HG02759 (cell line): Measurements from ENCODE around the gene PSORS1C2.
"Not testable (repeated sequence)": the region's sequence is repeated elsewhere in the genome, so short reads cannot be mapped to it uniquely, and the experiment has no call there.

Source experiments
- ATAC-seq: cut with Tn5 transposase; IDR thresholded peaks from one replicate; pipeline ENCODE4 v1.9.1; 2021; ENCODE audit warnings: mild to moderate bottlenecking, moderate library complexity; ENCODE audit not compliant: unreplicated experiment

Gene PSORS1C2

GRCh38 chr6:31138982-31139381, at the start of gene PSORS1C2:
Gene PSORS1C2 (minus strand): TSS chr6:31139066. CDS start chr6:31139026, 40 bp downstream.
- ATAC-seq, result no peak

GRCh38 chr6:31187780-31188194, 48.9 kb upstream of the PSORS1C2 start:
- no peak for ATAC-seq

GRCh38 chr6:31186052-31186734, 47.3 kb upstream of the PSORS1C2 start:
- no peak for ATAC-seq

GRCh38 chr6:31185695-31186051, 46.8 kb upstream of the PSORS1C2 start:
- ATAC-seq, result not testable (repeated sequence)

GRCh38 chr6:31183859-31184258, 45.0 kb upstream of the PSORS1C2 start:
- ATAC-seq, result not testable (repeated sequence)

- not testable (repeated sequence) for ATAC-seq
These were observed 44.4 kb upstream of the PSORS1C2 start for GRCh38 chr6:31183287-31183686.

GRCh38 chr6:31180500-31180899, 41.6 kb upstream of the PSORS1C2 start:
- ATAC-seq, result no peak

GRCh38 chr6:31179896-31180295, 41.0 kb upstream of the PSORS1C2 start:
- no peak for ATAC-seq

- no peak for ATAC-seq
These were observed 40.1 kb upstream of the PSORS1C2 start for GRCh38 chr6:31179042-31179386.

GRCh38 chr6:31178143-31179041, 39.5 kb upstream of the PSORS1C2 start:
- ATAC-seq, result no peak

GRCh38 chr6:31175971-31176370, 37.1 kb upstream of the PSORS1C2 start:
- no peak for ATAC-seq

GRCh38 chr6:31174378-31174777, 35.5 kb upstream of the PSORS1C2 start:
- no peak for ATAC-seq

- no peak for ATAC-seq
These were observed 34.5 kb upstream of the PSORS1C2 start for GRCh38 chr6:31173406-31173805.

- no peak for ATAC-seq
These were observed 34.1 kb upstream of the PSORS1C2 start for GRCh38 chr6:31172973-31173384.

- ATAC-seq, result no peak
These were observed 33.4 kb upstream of the PSORS1C2 start for GRCh38 chr6:31171931-31172905.

- ATAC-seq, result no peak
These were observed 32.3 kb upstream of the PSORS1C2 start for GRCh38 chr6:31170987-31171671.

- no peak for ATAC-seq
These were observed 31.7 kb upstream of the PSORS1C2 start, which contains the start of gene POU5F1 for GRCh38 chr6:31170600-31170881. Gene POU5F1 (minus strand): TSS chr6:31170682. CDS start chr6:31170620, 62 bp downstream.

GRCh38 chr6:31169858-31170599, 31.2 kb upstream of the PSORS1C2 start:
- not testable (repeated sequence) for ATAC-seq

GRCh38 chr6:31169123-31169857, 30.4 kb upstream of the PSORS1C2 start:
- ATAC-seq, result no peak
